ENCODE data around the gene ZSCAN20. TPM values are rescaled to one million over a fixed set of nuclear protein-coding genes. Genes with fewer than 3 reads are reported as not detected.
"Not testable (repeated sequence)": the region's sequence is repeated elsewhere in the genome, so short reads cannot be mapped to it uniquely, and the experiment has no call there.

ZSCAN20 gene
- total RNA-seq, 1 donor from 2014 or later = 9.4 TPM

DNA sequence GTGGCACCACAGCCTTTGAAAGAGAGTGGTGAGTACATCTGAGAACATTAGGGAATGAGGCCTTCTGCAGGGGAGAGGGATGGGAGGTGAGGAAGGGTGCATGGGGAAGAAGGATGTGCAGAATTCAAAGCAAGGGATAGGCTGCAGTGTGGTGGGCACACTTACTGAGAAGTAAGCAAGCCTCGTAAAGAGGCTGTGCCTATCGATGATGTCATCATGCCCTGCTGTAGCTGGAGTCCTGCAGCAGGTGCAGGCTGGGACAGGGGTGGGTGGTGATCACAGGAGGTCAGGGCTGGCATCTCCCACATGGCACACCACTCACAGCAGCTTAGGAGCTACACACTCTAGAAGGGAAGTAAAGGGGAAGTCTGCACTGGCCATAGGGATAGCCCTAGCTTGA, 16.2 kb downstream of the ZSCAN20 start:
- no peak for DNase-seq (ENCODE audit: low spot score)

- DNase-seq (ENCODE audit: low spot score) = no peak
These were observed 22.5 kb downstream of the ZSCAN20 start for GRCh38 chr1:33494929-33495328.

DNA sequence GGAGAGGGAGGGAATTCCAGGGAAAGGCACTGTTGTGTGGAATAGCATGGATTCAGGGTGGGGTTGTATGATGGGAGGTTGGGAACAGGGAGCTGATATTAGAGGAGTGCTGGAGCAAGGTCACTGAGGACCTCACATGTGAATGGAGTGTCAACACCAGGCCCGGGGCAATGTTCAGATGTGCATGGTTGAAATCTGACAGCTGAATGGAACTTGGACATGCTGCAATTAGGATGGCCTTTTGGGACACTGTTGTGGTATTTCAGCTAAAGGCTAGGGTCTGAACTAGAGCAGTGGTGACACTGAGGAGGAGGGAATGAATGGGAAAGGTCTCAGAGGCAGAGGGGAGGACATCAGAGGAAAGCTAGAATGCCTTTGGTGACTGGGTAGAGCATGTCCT, 25.0 kb downstream of the ZSCAN20 start:
- DNase-seq (ENCODE audit: low spot score) = no peak

DNA sequence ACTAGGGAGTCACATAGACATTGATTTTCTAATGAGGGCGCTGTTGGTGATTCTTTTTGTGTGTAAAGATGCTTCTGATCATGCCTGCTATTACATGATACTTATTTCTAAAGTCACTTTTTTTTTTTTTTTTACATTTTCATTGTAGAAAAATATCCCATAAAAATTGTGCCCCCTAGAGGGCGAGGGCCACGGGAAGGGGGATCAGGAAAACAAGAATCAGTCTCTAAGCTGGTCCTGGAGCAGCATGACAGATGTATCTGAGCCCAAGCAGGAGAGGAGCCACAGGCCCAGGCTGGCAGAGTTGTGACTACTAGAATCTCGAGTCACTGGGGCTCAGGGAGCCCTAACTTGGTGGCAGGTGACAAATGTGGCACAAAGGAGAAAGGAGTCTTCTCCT, 28.1 kb downstream of the ZSCAN20 start:
- no peak for DNase-seq (ENCODE audit: low spot score)

GRCh38 chr1:33501309-33501708, 28.9 kb downstream of the ZSCAN20 start:
- DNase-seq (ENCODE audit: low spot score) = no peak

DNA sequence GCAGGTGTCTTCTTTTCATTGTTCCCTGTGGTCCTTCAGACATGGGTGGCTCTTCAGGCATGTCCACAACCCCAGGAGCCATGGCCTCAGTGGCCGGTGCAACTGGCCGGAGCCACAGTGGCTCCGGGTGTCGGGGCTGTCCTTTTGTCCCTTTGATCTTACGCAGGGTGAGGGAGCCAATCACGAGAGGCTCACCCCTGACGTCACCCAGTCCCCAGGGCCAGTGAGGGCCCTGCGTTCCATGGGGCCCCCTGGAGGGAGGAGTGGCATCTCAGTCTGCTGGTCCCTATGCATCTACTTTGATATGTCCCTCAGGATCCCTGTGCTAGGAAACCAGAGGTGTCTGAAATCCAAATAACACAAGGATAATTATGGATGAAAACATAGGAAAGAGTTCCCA, 29.3 kb downstream of the ZSCAN20 start:
- DNase-seq (ENCODE audit: low spot score) = no peak

DNA sequence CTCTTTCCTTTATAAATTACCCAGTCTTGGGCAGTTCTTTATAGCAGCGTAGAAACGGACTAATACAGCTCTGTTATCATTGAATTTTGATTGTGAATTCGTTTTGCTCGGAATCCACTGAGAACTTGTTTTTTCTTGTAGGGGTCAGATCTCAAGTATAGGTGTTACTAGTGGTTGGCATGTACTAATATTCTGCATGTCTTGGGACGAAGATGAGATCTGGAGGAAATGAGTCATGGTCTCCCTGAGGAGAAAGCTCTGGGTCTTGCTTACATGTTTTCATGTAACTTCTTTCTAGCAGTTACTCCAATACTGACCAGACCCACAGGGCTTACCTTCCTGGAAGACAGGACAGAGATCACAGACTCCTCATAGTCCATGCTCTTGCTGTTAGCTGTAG, 30.3 kb downstream of the ZSCAN20 start:
- DNase-seq (ENCODE audit: low spot score) = no peak

GRCh38 chr1:33503506-33503905, 31.1 kb downstream of the ZSCAN20 start:
- no peak for DNase-seq (ENCODE audit: low spot score)

GRCh38 chr1:33507661-33508060, 35.2 kb downstream of the ZSCAN20 start:
- DNase-seq (ENCODE audit: low spot score) = no peak

- DNase-seq (ENCODE audit: low spot score) = no peak
These were observed 35.7 kb downstream of the ZSCAN20 start for GRCh38 chr1:33508151-33508550.

- DNase-seq (ENCODE audit: low spot score) = not testable (repeated sequence)
These were observed 36.8 kb downstream of the ZSCAN20 start for GRCh38 chr1:33509276-33509675.

DNA sequence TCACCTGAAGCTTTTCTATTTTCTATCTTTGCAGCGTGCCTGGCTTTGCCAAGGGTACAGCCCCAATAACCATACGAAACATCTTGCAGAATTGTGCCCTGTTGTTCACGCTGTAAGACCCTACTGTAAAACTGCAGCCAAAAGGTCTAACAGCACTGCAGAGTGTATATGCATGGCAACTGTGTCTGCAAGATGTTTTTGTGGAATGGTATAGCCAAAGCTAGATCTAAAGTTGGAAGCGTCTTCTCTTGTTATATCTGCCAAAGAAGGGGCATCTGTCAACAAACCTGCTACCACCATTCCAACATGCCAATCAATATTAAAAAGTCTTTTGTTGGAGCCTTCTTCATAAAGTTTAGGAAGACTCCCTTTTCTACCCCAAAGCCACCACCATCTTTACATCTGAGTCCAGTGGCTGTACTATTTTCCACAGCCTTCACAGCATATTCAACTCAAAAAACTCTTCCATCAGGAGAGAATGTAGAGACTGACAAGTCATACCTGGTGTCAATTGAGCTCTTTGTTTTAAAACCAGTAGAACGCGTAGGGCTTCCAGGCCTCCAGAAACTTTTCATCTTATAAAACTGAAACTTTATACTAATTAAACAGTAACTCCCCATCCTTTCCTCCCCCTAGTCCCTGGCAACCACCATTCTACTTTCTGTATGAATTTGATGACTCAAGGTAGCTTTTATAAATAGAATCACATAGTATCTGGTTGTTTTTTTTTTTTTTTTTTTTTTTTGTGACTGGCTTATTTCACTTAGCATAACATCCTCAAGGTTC, 40.0 kb downstream of the ZSCAN20 start:
- no peak for DNase-seq (ENCODE audit: low spot score)

GRCh38 chr1:33515112-33515511, 42.7 kb downstream of the ZSCAN20 start:
- DNase-seq (ENCODE audit: low spot score) = no peak

DNA sequence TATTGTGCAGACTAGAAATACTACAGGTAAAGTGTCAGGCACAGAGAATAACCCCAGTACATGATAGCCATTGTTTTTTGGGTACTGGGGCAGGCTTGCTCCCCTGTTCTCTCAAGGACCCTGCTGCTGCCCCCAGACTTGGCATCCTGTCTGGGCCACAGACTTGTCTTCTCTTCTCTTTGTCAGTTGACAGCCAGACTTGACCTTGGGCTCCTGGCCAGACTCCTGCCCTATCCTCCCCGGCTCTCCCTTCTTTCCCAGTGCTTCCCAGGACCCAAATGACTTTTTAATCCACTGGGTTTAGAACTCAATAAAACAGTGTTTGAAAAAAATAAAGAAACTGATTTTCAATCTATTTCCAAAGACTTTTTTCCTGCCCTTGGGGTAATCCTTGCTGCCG, 43.2 kb downstream of the ZSCAN20 start:
- no peak for DNase-seq (ENCODE audit: low spot score)

DNA sequence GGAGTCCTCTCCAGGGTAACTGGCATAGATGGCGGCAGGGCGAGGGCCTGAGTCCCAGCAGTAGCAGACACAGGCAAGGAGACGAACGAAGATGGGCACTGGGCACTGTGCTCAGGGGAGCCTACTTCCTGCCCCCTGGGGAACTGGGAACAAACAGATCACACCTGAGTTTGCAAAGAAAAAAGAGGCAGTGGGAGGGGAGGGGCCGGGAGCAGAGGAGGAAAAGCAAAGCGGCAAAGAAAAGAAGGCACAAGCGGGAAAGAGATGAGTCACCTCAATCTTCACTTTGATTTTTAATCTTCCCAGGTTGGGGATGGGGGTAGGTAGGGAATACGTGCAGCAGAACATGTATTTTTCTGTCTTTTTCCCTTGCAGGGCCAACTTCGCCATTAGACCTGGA, 44.0 kb downstream of the ZSCAN20 start:
- no peak for DNase-seq (ENCODE audit: low spot score)

DNA sequence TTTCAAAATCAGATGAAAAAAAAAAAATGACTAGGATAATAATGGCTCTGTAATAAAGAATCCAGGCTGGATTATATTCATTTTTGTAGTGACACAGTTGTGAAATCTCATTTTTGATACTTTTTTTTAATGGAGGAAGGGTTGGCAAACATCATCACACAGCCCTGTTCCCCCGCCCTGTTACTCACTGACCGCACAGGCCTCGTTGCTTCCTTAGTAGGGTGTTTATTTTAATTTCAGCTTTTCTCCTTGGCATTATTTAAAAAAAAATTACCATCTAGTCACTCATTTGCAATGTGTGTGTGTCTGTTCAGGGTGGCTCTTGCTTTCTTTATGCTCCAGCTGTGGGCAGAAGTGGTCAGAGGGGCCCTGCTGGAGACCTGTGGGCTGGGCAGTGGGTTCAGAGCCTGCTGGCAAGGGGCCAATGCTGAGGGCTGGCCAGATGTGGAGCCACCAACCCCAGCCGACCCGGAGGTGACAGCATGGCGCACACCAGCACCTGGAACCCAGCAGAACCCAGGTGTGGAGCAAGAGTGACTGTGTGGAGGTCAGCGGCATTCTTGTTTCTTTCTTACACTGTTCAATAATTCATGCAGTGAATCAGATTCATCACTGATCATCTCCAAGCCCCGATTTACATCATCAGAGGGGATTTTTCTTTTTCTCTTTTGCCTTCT, 44.6 kb downstream of the ZSCAN20 start:
- DNase-seq (ENCODE audit: low spot score) = no peak

DNA sequence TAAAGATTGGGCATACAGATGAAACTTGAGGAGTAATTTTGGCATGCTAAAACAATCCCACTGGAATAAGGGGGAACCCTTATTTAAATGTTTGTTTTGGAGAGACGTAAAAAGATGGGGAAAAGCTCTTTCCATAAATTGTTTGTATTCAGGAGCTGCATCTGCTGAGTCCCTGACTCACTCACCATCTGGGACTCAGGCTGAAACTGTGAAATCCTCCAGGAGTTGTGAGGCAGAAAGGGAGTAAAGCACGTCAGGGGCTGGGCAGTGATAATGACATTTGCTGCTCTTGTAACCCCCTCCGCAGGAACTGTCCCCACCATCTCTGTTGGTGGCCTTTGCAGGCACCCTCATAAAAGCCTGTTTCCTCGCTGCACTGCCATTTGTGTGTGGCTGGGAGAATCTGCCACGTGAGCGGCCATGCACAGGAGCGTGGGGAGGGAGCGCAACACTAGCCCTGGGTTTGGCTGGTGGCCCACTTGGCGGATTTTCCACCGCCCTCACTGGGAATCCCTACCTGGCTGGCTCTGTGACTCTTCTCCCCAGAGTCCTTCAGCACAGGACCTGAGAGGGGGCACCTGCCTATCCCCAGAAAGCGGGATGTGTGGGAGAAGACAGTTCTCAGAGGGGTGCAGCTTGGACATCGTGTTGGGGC, 45.3 kb downstream of the ZSCAN20 start:
- DNase-seq (ENCODE audit: low spot score) = no peak

DNA sequence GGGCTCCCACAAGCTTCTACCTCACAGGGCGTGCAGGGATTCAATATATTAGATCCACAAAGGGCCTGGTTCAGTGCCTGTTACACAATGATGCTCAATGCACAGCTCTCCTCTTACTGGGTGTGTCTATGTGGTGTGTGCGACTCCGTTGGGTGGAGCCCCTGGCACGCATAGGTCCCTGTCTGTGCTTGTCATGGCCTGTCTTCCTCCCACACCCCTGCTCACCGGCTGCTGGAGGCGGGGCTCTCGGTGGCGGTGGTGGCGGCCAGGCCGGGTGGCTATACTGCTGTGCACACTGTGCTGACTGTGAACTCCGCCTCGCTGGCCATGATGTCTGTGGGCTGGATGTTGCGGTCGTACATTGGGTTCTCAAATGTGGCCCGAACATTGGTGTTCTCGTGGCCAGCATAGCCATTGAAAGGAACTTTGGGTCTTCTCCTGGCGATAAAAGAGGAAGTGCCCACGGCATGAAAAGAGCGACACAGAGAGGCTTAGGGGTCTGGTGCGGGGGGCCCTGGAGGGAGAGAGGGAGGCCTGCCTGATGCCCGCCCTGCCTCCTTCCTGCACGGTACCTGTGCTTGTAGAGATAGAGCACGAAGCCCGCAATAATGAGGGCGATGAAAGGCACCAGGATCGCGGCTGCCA, 46.9 kb downstream of the ZSCAN20 start:
- no peak for DNase-seq (ENCODE audit: low spot score)

DNA sequence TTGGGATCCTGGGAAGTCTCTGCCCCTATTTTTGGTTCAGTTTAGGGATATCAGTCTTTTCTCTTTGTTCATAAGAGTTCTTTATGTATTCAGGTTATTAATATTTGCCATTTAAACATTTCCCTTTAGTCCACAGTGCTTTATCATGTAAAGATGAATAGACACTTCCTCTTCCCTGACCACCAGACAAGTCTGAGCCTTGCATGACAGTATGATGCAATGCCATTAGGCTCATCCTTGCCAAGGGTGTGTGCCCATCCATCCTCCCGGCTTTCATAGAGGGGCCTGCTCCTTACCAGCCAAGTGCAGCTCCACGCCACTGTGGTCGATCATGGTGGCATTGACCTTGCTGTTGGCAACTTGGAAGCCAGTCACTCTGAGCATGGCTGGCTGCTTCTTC, 52.1 kb downstream of the ZSCAN20 start:
- DNase-seq (ENCODE audit: low spot score) = no peak

DNA sequence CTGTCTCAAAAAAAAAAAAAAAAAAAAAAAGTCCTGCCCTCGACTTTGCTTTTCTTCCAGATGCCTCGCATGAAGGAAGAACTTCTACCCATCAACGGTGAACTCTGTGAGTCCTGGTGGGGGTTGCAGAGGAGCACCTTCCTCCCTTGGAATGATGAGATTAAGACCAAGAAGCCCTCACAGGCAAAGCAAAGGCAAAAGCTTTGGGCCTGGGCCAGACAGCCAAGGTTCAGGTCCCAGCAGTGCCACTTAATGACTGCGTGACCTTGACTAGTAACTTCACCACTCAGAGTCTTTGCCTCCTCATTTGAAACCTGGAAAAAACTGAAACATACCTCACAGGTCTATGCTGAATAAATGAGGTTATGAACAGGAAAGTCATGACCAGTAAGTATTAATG, 55.5 kb downstream of the ZSCAN20 start:
- no peak for DNase-seq (ENCODE audit: low spot score)

DNA sequence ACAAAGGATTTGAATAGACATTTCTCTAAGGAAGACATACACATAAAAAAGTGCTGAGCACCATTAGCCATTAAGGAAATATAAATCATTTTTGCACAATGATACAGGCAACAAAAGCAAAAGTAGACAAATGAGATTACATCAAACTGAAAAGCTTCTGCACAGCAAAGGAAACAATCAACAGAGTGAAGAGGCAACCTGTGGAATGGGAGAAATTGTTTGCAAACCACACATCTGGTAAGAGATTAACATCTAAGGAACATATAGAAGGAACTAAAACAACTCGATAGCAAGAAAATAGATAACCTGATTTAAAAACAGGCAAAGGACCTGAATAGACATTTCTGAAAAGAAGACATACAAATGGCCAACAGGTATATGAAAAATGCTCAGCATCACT, 57.5 kb downstream of the ZSCAN20 start:
- DNase-seq (ENCODE audit: low spot score) = no peak

DNA sequence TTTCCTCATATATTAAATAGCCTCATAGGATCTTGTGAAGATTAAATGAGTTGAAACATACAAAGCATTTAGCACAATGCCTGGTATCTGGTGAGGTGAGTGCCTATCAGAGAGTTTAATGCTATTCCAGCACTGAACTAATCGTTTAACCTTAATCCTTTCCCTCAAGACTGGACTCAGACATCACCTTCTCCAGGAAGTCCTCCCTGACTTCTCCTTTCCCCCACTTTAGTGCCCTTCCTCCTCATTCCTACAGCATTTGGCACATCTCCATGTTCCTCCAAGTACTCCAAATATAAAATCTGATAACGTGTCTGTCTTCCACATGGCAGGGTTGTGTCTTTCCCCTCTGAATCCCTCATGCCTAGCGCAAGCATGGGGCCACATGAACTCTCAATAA, 59.8 kb downstream of the ZSCAN20 start:
- DNase-seq (ENCODE audit: low spot score) = no peak

DNA sequence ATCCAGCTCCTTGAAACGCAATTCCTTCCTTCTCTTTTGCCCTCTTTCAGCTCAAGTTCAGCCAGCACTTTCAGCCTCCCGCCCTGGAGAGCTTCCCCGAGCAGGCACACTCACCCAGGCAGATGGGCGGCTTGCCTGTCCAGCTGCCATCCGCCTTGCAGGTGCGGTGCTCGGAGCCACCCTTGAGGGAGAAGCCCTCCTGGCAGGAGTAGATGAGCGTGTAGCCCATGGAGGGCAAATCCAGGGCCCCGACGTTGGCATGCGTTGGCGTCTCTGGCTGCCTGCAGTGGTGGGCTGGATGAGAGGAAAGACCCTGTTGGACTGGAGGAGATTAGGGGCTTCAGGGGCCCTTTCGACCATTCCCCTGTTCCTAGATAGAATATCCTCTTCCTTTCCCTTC, 60.5 kb downstream of the ZSCAN20 start:
- DNase-seq (ENCODE audit: low spot score) = no peak

Measured in mucosa of gallbladder (tissue), 1 donor.